Cardiac muscle cell (in vitro differentiated cells and primary cell): ENCODE results near the gene ALPK3. TPM values are rescaled to one million over a fixed set of nuclear protein-coding genes. Genes with fewer than 3 reads are reported as not detected.

Experiments
- DNase-seq, 2 donors: peaks; one replicate each; pipeline versions ENCODE4 v3.0.0 to v3.0.0-alpha.2; 2010 to 2017; ENCODE audit warnings: low read depth in 1 of 2, low spot score in 1 of 2
- H3K27ac ChIP-seq: fragments of 200-600 bp; sonication (generic); 2 replicates; pipeline ENCODE4 v1.5.1; 2016
- H3K27me3 ChIP-seq: fragments of 200-600 bp; sonication (generic); 2 replicates; pipeline ENCODE4 v1.6.0; 2016; ENCODE audit warnings: control low read depth
- H3K36me3 ChIP-seq: fragments of 200-600 bp; sonication (generic); 2 replicates; pipeline ENCODE4 v1.5.1; 2016; ENCODE audit warnings: control low read depth
- H3K4me1 ChIP-seq: fragments of 200-600 bp; sonication (generic); 2 replicates; pipeline ENCODE4 v1.8.1; 2017; ENCODE audit warnings: low read depth, mild to moderate bottlenecking, mixed run types
- H3K4me3 ChIP-seq: fragments of 200-600 bp; sonication (generic); 2 replicates; pipeline ENCODE4 v1.5.1; 2016; ENCODE audit warnings: mild to moderate bottlenecking
- H3K9me3 ChIP-seq: fragments of 200-600 bp; sonication (generic); 2 replicates; pipeline ENCODE4 v1.5.1; 2017; ENCODE audit warnings: low read depth, mild to moderate bottlenecking, control low read depth
- CTCF ChIP-seq: IDR thresholded peaks from 2 replicates; pipeline ENCODE4 v1.5.1; 2012; ENCODE audit warnings: low read depth, mild to moderate bottlenecking, low read length
- polyA plus RNA-seq: library from polyadenylated mRNA; unstranded; fragments of >200 nt; fragmentation: Nextera tagmentation; extraction: Ambion mirVana; gene quantifications from 2 replicates; pipeline ENCODE4 v1.2.1, GENCODE V29; 2016
- total RNA-seq: library from RNA; depleted of rRNA; stranded (reverse); fragments of >200 nt; gene quantifications from 2 replicates; pipeline ENCODE4 v1.2.3, GENCODE V29; 2016

Gene ALPK3
- total and polyA plus RNA-seq, 2 experiments from 2014 or later: 16.6 to 52.1 TPM

DNA sequence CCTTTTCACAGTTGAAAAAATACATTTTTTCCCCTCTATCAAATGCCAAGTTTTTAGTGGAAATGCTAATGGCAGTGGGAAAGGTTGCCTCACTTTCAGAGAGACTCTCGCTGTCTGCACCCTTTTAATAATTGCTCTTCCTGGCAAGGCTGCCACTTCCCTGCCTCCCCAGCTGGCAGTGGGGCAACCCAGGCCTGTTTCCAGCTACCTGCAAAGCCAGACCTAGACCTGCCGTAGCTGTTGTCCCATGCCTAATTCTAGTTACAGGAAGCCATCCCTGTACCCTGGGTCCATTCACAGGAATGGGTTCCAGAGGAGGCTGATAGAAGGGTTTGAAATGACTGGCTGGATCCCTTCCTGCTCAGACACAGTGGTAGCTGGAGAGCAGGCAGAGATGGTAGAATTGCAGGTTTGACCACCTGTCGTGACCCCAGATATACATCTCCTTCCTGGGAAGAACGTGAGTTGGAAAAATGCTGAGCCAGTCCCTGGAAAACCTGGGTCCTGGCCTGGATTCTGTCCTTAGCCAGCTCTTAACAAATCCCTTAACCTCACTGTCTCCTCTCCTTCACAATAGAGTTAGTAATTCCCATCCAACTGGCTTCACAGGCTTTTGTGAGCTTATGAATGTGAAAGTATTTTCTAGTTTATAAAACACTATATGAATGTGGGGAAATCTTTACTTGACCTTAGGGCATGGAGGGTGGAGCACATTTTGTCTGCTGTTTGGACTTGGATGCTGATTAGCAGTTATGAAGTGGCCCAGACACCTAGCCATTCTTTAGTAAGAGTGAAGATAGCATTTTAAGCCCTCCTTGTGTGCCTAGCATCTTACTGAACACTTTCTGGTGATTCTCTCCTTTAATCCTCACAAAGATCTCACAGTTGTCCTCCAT is 12.9 kb upstream of the ALPK3 start:
- no peak for TF ChIP-seq CTCF
- peak overlapping the region; percentile 26 for H3K27ac ChIP-seq
- no peak for DNase-seq
- H3K27me3 ChIP-seq: no peaks in the 10 kb centered on the region
- H3K9me3 ChIP-seq: no peaks in the 10 kb centered on the region
- no peaks in the 10 kb centered on the region for H3K4me1 ChIP-seq
- H3K36me3 ChIP-seq: peaks cover 14% of the 10 kb centered on the region
- H3K4me3 ChIP-seq: no peak overlapping the region

GRCh38 chr15:84805221-84805620 is 11.9 kb upstream of the ALPK3 start:
- peaks cover 3% of the 10 kb centered on the region for H3K4me1 ChIP-seq
- no peak for TF ChIP-seq CTCF
- H3K27ac ChIP-seq: no peak overlapping the region
- no peak overlapping the region for H3K4me3 ChIP-seq
- no peaks in the 10 kb centered on the region for H3K9me3 ChIP-seq
- DNase-seq: no peak
- peaks cover 12% of the 10 kb centered on the region for H3K36me3 ChIP-seq
- H3K27me3 ChIP-seq: no peaks in the 10 kb centered on the region

DNA sequence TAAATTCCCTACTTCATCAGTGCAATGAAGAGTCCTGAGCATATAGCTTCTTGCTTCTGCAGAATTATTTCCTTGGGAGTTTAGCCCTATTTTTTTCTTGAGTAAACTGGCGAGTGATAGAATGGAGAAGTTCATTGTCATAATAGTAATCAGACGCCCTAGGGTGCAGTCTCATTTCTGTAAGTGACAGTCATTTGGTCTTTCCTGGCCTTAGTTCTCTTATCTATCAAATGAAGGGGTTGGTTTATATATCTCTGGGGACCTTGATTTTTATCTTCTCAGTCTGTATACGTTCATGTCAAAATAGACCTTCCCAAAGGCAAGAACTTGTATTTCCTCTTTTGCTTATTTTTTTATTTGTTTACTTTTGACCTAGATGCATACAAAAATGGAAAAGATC is 9.9 kb upstream of the ALPK3 start:
- Histone ChIP-seq H3K27me3 (no peaks in the 10 kb centered on the region), H3K9me3 (no peaks in the 10 kb centered on the region), H3K4me3 (no peak overlapping the region), H3K4me1 (peaks cover 3% of the 10 kb centered on the region), H3K27ac (no peak overlapping the region), H3K36me3 (no peaks in the 10 kb centered on the region)
- DNase-seq: no peak
- TF ChIP-seq CTCF: no peak

DNA sequence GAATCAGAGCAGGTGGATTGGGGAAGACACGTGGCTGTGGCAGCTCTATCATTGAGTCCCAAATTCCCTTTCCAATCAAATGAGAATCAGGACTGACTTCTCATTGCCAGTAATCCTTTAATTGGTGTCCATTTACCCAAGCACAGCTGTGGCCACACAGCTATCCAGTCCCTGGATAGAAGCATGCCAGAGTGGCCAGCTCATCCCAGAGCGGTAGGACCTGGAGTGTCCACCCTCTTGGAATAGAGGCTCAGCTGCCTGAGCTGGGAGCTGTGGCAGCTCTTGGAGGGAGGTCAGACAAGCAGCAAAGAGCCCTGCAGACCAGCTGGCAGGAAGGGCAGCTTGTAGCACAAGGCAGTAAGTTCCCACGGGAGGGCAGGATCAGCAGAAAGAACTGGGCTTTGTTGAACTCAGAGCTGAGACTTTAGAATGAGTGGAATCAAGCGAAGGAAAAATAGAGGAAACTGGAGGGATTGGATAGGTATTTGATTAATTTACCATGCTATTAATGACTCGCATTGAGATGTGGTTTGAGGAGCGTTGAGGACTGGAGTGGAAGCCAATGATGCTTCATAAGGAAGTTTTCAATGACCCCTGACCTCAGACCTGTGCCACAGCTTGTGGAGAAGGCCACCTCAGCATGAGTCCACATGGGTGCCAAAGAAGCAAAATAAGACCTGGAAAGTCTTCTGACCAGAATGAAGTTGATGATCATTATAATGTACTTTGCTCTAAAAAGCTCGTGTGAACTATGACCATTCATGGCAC is 6.9 kb upstream of the ALPK3 start:
- H3K4me1 ChIP-seq: peaks cover 10% of the 10 kb centered on the region
- no peak for DNase-seq
- H3K27me3 ChIP-seq: no peaks in the 10 kb centered on the region
- no peaks in the 10 kb centered on the region for H3K9me3 ChIP-seq
- H3K36me3 ChIP-seq: no peaks in the 10 kb centered on the region
- no peak for TF ChIP-seq CTCF
- H3K27ac ChIP-seq: no peak overlapping the region
- no peak overlapping the region for H3K4me3 ChIP-seq

- H3K4me1 ChIP-seq: peaks cover 10% of the 10 kb centered on the region
- no peak overlapping the region for H3K4me3 ChIP-seq
- H3K27ac ChIP-seq: no peak overlapping the region
- H3K9me3 ChIP-seq: no peaks in the 10 kb centered on the region
- DNase-seq: no peak
- no peaks in the 10 kb centered on the region for H3K36me3 ChIP-seq
- TF ChIP-seq CTCF: no peak
- H3K27me3 ChIP-seq: no peaks in the 10 kb centered on the region
These were observed 6.0 kb upstream of the ALPK3 start for GRCh38 chr15:84811151-84811550.
